H1 (cell line): ENCODE results near the gene LIPC. TPM values are rescaled to one million over a fixed set of nuclear protein-coding genes. Genes with fewer than 3 reads are reported as not detected.

Experiments used
- CTCF ChIA-PET: fragments of 300-600 bp; sonication (Branson Sonifier 250); formaldehyde crosslinking; loops from one replicate; lab custom pipeline; 2021; ENCODE audit not compliant: partially characterized antibody; lab: Charles Lee
- POLR2A ChIA-PET: fragments of 300-600 bp; sonication (Branson Sonifier 250); formaldehyde crosslinking; loops from one replicate; lab custom pipeline; 2021; ENCODE audit warnings: inconsistent platforms; ENCODE audit not compliant: partially characterized antibody; lab: Charles Lee
- DNase-seq, 2 experiments: peaks; one replicate each; pipeline versions ENCODE4 v3.0.0 to v3.0.0-alpha.2; 2010 to 2022; ENCODE audit warnings: low spot score in 2 of 2, low read depth in 1 of 2, mixed read lengths in 1 of 2
- FAIRE-seq: peaks from 2 replicates; lab custom pipeline; 2011; peaks lifted over from hg19 to GRCh38; lab: Jason Lieb, UNC
- H2AFZ ChIP-seq: 2 replicates; pipeline ENCODE4 v1.8.1; 2012; ENCODE audit warnings: low read length, inconsistent platforms
- H2AK5ac ChIP-seq: 2 replicates; pipeline ENCODE4 v1.6.1; 2013; ENCODE audit warnings: low read depth, low read length
- H2BK120ac ChIP-seq: replicated peaks from 2 replicates; pipeline ENCODE3; 2013; ENCODE audit warnings: low read depth, low read length, inconsistent platforms
- H2BK12ac ChIP-seq: 2 replicates; pipeline ENCODE4 v1.6.1; 2013; ENCODE audit warnings: low read depth, low read length
- H2BK15ac ChIP-seq: 2 replicates; pipeline ENCODE4 v1.6.1; 2013; ENCODE audit warnings: low read length
- H2BK20ac ChIP-seq: 2 replicates; pipeline ENCODE4 v1.6.1; 2013; ENCODE audit warnings: low read length
- H2BK5ac ChIP-seq: 2 replicates; pipeline ENCODE4 v1.6.1; 2013; ENCODE audit warnings: low read depth, low read length
- H3K14ac ChIP-seq: 2 replicates; pipeline ENCODE4 v1.6.1; 2013; ENCODE audit warnings: inconsistent platforms; ENCODE audit not compliant: insufficient read length
- H3K18ac ChIP-seq: 2 replicates; pipeline ENCODE4 v1.6.1; 2013; ENCODE audit warnings: low read length; ENCODE audit errors: extremely low read depth
- H3K23ac ChIP-seq: 2 replicates; pipeline ENCODE4 v1.6.1; 2013; ENCODE audit warnings: inconsistent platforms; ENCODE audit not compliant: insufficient read length
- H3K23me2 ChIP-seq: 2 replicates; pipeline ENCODE4 v1.6.1; 2013; ENCODE audit warnings: low read depth, low read length
- H3K27ac ChIP-seq: 2 replicates; pipeline ENCODE4 v1.6.1; 2011; ENCODE audit warnings: low read depth, low read length, inconsistent platforms
- H3K27me3 ChIP-seq, 4 experiments: replicated peaks in 1 of 4; 1 replicate in 1 of 4; 2 replicates in 3 of 4; pipeline versions ENCODE4 v1.6.1 to v1.8.1; 2011 to 2013; ENCODE audit warnings: low read length in 3 of 4, mild to moderate bottlenecking in 3 of 4, inconsistent platforms in 2 of 4, mixed read lengths in 2 of 4, moderate library complexity in 1 of 4; ENCODE audit not compliant: control insufficient read depth in 3 of 4, insufficient read depth in 3 of 4; ENCODE audit errors: extremely low read depth in 1 of 4
- H3K36me3 ChIP-seq, 4 experiments: 2 replicates each; pipeline versions ENCODE4 v1.6.1 to v1.8.1; 2011 to 2013; ENCODE audit warnings: mild to moderate bottlenecking in 4 of 4, low read length in 3 of 4, moderate library complexity in 2 of 4, control low read depth in 1 of 4, inconsistent platforms in 1 of 4; ENCODE audit not compliant: insufficient read depth in 4 of 4, control insufficient read depth in 2 of 4
- H3K4ac ChIP-seq: replicated peaks from 2 replicates; pipeline ENCODE3; 2013; ENCODE audit warnings: low read length, low read depth, mixed read lengths, inconsistent platforms; ENCODE audit not compliant: insufficient read length
- H3K4me1 ChIP-seq, 4 experiments: replicated peaks in 1 of 4; 1 replicate in 1 of 4; 2 replicates in 3 of 4; pipeline versions ENCODE4 v1.6.1 to v1.8.1; 2011 to 2013; ENCODE audit warnings: low read length in 3 of 4, inconsistent platforms in 2 of 4, mixed read lengths in 1 of 4; ENCODE audit not compliant: insufficient read depth in 4 of 4, control insufficient read depth in 3 of 4
- H3K4me2 ChIP-seq, 2 experiments: 2 replicates each; pipeline versions ENCODE4 v1.6.1 to v1.8.1; 2011 to 2013; ENCODE audit warnings: low read depth in 2 of 2, low read length in 2 of 2, control low read depth in 1 of 2, inconsistent platforms in 1 of 2, mild to moderate bottlenecking in 1 of 2; ENCODE audit not compliant: insufficient read depth in 1 of 2
- H3K4me3 ChIP-seq, 4 experiments: fragments of 200-600, 300-600 bp in 1 of 4; sonication (generic), shearing (Covaris generic), sonication (Bioruptor Twin) in 1 of 4; 2 replicates each; pipeline versions ENCODE4 v1.5.1 to v1.8.1; 2011 to 2016; ENCODE audit warnings: low read length in 4 of 4, low read depth in 3 of 4, control low read depth in 2 of 4, inconsistent platforms in 2 of 4, mild to moderate bottlenecking in 2 of 4, mixed read lengths in 1 of 4, moderate library complexity in 1 of 4; ENCODE audit not compliant: insufficient read depth in 2 of 4; ENCODE audit errors: extremely low read depth in 1 of 4
- H3K56ac ChIP-seq: replicated peaks from 2 replicates; pipeline ENCODE3; 2013; ENCODE audit warnings: low read depth, mild to moderate bottlenecking, mixed read lengths, low read length, inconsistent platforms; ENCODE audit not compliant: insufficient read length
- H3K79me1 ChIP-seq: 2 replicates; pipeline ENCODE4 v1.6.1; 2013; ENCODE audit warnings: low read depth, low read length, control low read depth
- H3K79me2 ChIP-seq, 2 experiments: 2 replicates each; pipeline versions ENCODE4 v1.6.1 to v1.8.1; 2012 to 2013; ENCODE audit warnings: low read length in 2 of 2, mild to moderate bottlenecking in 2 of 2, inconsistent platforms in 1 of 2; ENCODE audit not compliant: insufficient read depth in 2 of 2, control insufficient read depth in 1 of 2
- H3K9ac ChIP-seq, 4 experiments: replicated peaks in 1 of 4; 1 replicate in 1 of 4; 2 replicates in 3 of 4; pipeline versions ENCODE4 v1.6.1 to v1.8.1; 2011 to 2013; ENCODE audit warnings: low read depth in 3 of 4, low read length in 3 of 4, control low read depth in 2 of 4, mild to moderate bottlenecking in 2 of 4, moderate library complexity in 2 of 4, inconsistent platforms in 1 of 4; ENCODE audit errors: extremely low read depth in 1 of 4
- H3K9me3 ChIP-seq, 2 experiments: 2 replicates each; pipeline versions ENCODE4 v1.6.1 to v1.8.1; 2012 to 2013; ENCODE audit warnings: mild to moderate bottlenecking in 2 of 2, moderate library complexity in 2 of 2, control low read depth in 1 of 2, inconsistent platforms in 1 of 2, low read depth in 1 of 2, low read length in 1 of 2, mixed read lengths in 1 of 2; ENCODE audit not compliant: insufficient read depth in 2 of 2
- H4K20me1 ChIP-seq, 2 experiments: replicated peaks in 1 of 2; 2 replicates each; pipeline versions ENCODE3 to v1.8.1; 2011 to 2013; ENCODE audit warnings: inconsistent platforms in 2 of 2, low read length in 2 of 2, mild to moderate bottlenecking in 1 of 2; ENCODE audit not compliant: insufficient read depth in 2 of 2, control insufficient read depth in 1 of 2
- H4K5ac ChIP-seq: 2 replicates; pipeline ENCODE4 v1.6.1; 2013; ENCODE audit warnings: low read length, low read depth, mixed read lengths, inconsistent platforms; ENCODE audit not compliant: insufficient read length
- H4K8ac ChIP-seq: 2 replicates; pipeline ENCODE4 v1.8.0; 2013; ENCODE audit warnings: mild to moderate bottlenecking, moderate library complexity, low read length, inconsistent platforms; ENCODE audit not compliant: insufficient read depth; ENCODE audit errors: extremely low read depth
- H4K91ac ChIP-seq: replicated peaks from 2 replicates; pipeline ENCODE3; 2013; ENCODE audit warnings: low read length, mixed read lengths, inconsistent platforms; ENCODE audit not compliant: insufficient read length
- CBX8 ChIP-seq: fragments of 300-800, 300-1000 bp; sonication (generic); IDR thresholded peaks from 2 replicates; pipeline ENCODE4 v1.7.1; 2016; ENCODE audit warnings: low read depth, low read length, borderline replicate concordance
- CHD1 ChIP-seq: IDR thresholded peaks from 2 replicates; pipeline ENCODE4 v1.6.1; 2012; ENCODE audit warnings: low read depth, low read length, improper control_type of control experiment
- FOSL1 ChIP-seq: IDR thresholded peaks from 2 replicates; pipeline ENCODE4 v1.6.1; 2011; ENCODE audit warnings: mild to moderate bottlenecking, low read depth, low read length, moderate library complexity; ENCODE audit not compliant: insufficient read depth
- HDAC6 ChIP-seq: IDR thresholded peaks from one replicate; pipeline ENCODE4 v1.7.1; 2012; ENCODE audit warnings: low read depth, mild to moderate bottlenecking, inconsistent platforms, low read length, moderate library complexity
- POLR2AphosphoS5 ChIP-seq: IDR thresholded peaks from 2 replicates; pipeline ENCODE4 v1.6.1; 2011; ENCODE audit warnings: low read depth, low read length
- RNF2 ChIP-seq: fragments of 200-900, 300-1000 bp; sonication (generic); IDR thresholded peaks from 2 replicates; pipeline ENCODE4 v1.7.1; 2016; ENCODE audit warnings: borderline replicate concordance, low read depth, mild to moderate bottlenecking, antibody characterized with exemption, low read length; ENCODE audit not compliant: poor library complexity, severe bottlenecking; ENCODE audit errors: missing control alignments
- TBP ChIP-seq: IDR thresholded peaks from 2 replicates; pipeline ENCODE4 v1.6.1; 2011; ENCODE audit warnings: low read depth, low read length, improper control_type of control experiment
- TEAD4 ChIP-seq: IDR thresholded peaks from 2 replicates; pipeline ENCODE4 v1.6.1; 2012; ENCODE audit warnings: low read depth, low read length, inconsistent platforms, mixed read lengths
- ZNF274 ChIP-seq: IDR thresholded peaks from 2 replicates; pipeline ENCODE4 v1.7.0; 2012; ENCODE audit warnings: low read length, borderline replicate concordance; ENCODE audit errors: extremely low read depth
- whole genome bisulfite sequencing, 2 experiments: shearing (Covaris generic) in 1 of 2; methylation state at CpG; one replicate each; pipeline versions ENCODE4 v1.1.6 to v1.1.7; 2013 to 2015; ENCODE audit warnings: low lambda C conversion rate in 2 of 2, mixed read lengths in 2 of 2, inconsistent platforms in 1 of 2, low coverage in 1 of 2, missing lambda C conversion rate in 1 of 2; ENCODE audit not compliant: insufficient replicate concordance in 2 of 2, insufficient coverage in 1 of 2, insufficient read length in 1 of 2; ENCODE audit errors: extremely low coverage in 1 of 2, missing lambda C conversion rate in 1 of 2; 5-methylcytosine and 5-hydroxymethylcytosine counted together
- polyA plus RNA-seq, 7 experiments: library from polyadenylated mRNA; depleted of rRNA in 3 of 7; stranded (reverse) in 5 of 7; unstranded in 2 of 7; fragments of >200 nt in 5 of 7; fragments of 200-250 nt in 2 of 7; gene quantifications; 1 replicate in 5 of 7; 2 replicates in 1 of 7; 4 replicates in 1 of 7; pipeline versions ENCODE4 v1.2.1 to v1.2.3, GENCODE V29; 2011 to 2013; ENCODE audit warnings: missing spikeins in 2 of 7, mixed read lengths in 2 of 7
- total RNA-seq: library from RNA; stranded (reverse); fragmentation: NEBNext Ultra II Directional; extraction: Animal tissue kit (Norgen Biotek cat#: 25700); gene quantifications from 2 replicates; pipeline ENCODE4 v1.2.1, GENCODE V29; 2021
- TF ChIP-seq, protein P1 (sequence below): IDR thresholded peaks from 2 replicates; pipeline ENCODE4 v1.6.1; 2011; ENCODE audit warnings: low read length, improper control_type of control experiment
- TF ChIP-seq, protein P2 (sequence below), 3 experiments: IDR thresholded peaks; 1 replicate in 2 of 3; 2 replicates in 1 of 3; pipeline versions ENCODE4 v1.5.1 to v1.6.1; 2011; ENCODE audit warnings: low read length in 3 of 3, mild to moderate bottlenecking in 3 of 3, inconsistent platforms in 2 of 3, low read depth in 1 of 3, moderate library complexity in 1 of 3; ENCODE audit not compliant: insufficient read depth in 1 of 3; ENCODE audit errors: control extremely low read depth in 1 of 3

The LIPC gene
- total and polyA plus RNA-seq, 2 of the 8 experiments (the other 6 are each of a cell fraction or from before 2014, with no cell fraction given), result not detected

DNA sequence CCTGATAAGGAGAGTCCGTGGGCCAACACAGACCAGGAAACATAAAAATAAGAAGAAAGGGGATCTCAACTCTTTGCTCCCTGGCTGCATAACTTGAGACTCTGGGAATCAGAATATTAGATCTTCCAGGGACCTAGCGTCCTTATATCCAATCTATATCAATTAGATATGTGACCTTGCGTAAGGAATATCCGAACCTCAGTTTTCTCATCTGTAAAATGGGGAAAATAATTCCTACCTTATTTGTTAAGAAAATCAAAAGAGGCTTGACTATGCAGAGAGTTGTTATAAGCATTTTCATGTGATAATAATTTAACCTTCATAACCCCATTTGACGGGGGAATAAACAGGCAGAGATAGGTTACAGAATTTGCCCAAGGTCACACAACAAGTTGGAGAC lies 7.1 kb upstream of the LIPC start:
- Histone ChIP-seq H3K14ac (no peak overlapping the region), H3K4me3 (no peak overlapping the region), H3K4me2 (no peak overlapping the region), H3K9me3 (no peaks in the 10 kb centered on the region), H2AFZ (no peak overlapping the region), H2BK120ac (no peak overlapping the region), H3K23ac (no peak overlapping the region), H4K5ac (no peak overlapping the region), H4K20me1 (no peaks in the 10 kb centered on the region), H2BK12ac (no peak overlapping the region), H3K79me1 (no peaks in the 10 kb centered on the region), H3K18ac (no peak overlapping the region), H2BK15ac (no peak overlapping the region), H4K8ac (no peak overlapping the region), H3K4me1 (no peaks in the 10 kb centered on the region), H3K27me3 (0 out of 7 replicates have a peak, but pooled peaks cover 0 to 1% (median 0%) of the 10 kb centered on the region in 4 experiments), H2AK5ac (no peak overlapping the region), H3K56ac (no peak overlapping the region), H3K4ac (no peak overlapping the region), H3K36me3 (no peaks in the 10 kb centered on the region), H4K91ac (no peak overlapping the region), H2BK20ac (no peak overlapping the region), H3K27ac (no peak overlapping the region), H2BK5ac (no peak overlapping the region), H3K23me2 (no peaks in the 10 kb centered on the region), H3K9ac (no peak overlapping the region), H3K79me2 (no peaks in the 10 kb centered on the region)
- 83% methylated on average over 5 of the region's 5 CpGs; no CpG with 5 or more reads in 1 of the 2 experiments for WGBS, 2 experiments
- FAIRE-seq (no peak), DNase-seq (no peak)
- ChIA-PET POLR2A (no interaction called here), CTCF (no interaction called here)
- TF ChIP-seq TEAD4, result no peak
- TF ChIP-seq CHD1, result no peak
- no peak for TF ChIP-seq POLR2AphosphoS5
- no peak for TF ChIP-seq FOSL1
- TF ChIP-seq RNF2, result no peak
- TF ChIP-seq, protein P1, sequence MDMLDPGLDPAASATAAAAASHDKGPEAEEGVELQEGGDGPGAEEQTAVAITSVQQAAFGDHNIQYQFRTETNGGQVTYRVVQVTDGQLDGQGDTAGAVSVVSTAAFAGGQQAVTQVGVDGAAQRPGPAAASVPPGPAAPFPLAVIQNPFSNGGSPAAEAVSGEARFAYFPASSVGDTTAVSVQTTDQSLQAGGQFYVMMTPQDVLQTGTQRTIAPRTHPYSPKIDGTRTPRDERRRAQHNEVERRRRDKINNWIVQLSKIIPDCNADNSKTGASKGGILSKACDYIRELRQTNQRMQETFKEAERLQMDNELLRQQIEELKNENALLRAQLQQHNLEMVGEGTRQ, result no peak
- TF ChIP-seq, protein P2, sequence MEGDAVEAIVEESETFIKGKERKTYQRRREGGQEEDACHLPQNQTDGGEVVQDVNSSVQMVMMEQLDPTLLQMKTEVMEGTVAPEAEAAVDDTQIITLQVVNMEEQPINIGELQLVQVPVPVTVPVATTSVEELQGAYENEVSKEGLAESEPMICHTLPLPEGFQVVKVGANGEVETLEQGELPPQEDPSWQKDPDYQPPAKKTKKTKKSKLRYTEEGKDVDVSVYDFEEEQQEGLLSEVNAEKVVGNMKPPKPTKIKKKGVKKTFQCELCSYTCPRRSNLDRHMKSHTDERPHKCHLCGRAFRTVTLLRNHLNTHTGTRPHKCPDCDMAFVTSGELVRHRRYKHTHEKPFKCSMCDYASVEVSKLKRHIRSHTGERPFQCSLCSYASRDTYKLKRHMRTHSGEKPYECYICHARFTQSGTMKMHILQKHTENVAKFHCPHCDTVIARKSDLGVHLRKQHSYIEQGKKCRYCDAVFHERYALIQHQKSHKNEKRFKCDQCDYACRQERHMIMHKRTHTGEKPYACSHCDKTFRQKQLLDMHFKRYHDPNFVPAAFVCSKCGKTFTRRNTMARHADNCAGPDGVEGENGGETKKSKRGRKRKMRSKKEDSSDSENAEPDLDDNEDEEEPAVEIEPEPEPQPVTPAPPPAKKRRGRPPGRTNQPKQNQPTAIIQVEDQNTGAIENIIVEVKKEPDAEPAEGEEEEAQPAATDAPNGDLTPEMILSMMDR (IDR thresholded peaks at IDR 0.05; ENCODE audit: control extremely low read depth in 1 of 3, insufficient read depth in 1 of 3, low read depth in 1 of 3, low read length in 3 of 3), result no peak
- TF ChIP-seq HDAC6, result no peak
- TF ChIP-seq CBX8, result no peak
- TF ChIP-seq TBP, result no peak
- TF ChIP-seq ZNF274, result no peak
